NCI-H2029 treated with DMSO at 0.1 percent for 48 hours (cell line): ENCODE results near the gene AQP12B.

Experiments used
- DNase-seq: peaks from one replicate; lab custom pipeline; 2025; lab: John Stamatoyannopoulos, UW

Gene AQP12B

GRCh38 chr2:240647503-240648154, 35.1 kb downstream of the AQP12B start:
- DNase-seq: no peak

GRCh38 chr2:240646900-240647502, 35.7 kb downstream of the AQP12B start:
- no peak for DNase-seq

- no peak for DNase-seq
Measured at GRCh38 chr2:240646176-240646899, 36.3 kb downstream of the AQP12B start.

GRCh38 chr2:240645801-240646175, 36.9 kb downstream of the AQP12B start:
- no peak for DNase-seq

- no peak for DNase-seq
Measured at GRCh38 chr2:240645346-240645745, 37.3 kb downstream of the AQP12B start.

GRCh38 chr2:240644859-240645301, 37.8 kb downstream of the AQP12B start:
- DNase-seq: no peak

- DNase-seq: no peak
Measured at GRCh38 chr2:240644171-240644651, 38.5 kb downstream of the AQP12B start.

- DNase-seq: no peak
Measured at GRCh38 chr2:240643811-240644150, 38.9 kb downstream of the AQP12B start.

GRCh38 chr2:240643093-240643810, 39.4 kb downstream of the AQP12B start:
- DNase-seq: no peak

GRCh38 chr2:240642806-240643092, 39.9 kb downstream of the AQP12B start:
- DNase-seq: no peak

- DNase-seq: no peak
Measured at GRCh38 chr2:240642061-240642805, 40.5 kb downstream of the AQP12B start.

- no peak for DNase-seq
Measured at GRCh38 chr2:240640939-240641338, 41.7 kb downstream of the AQP12B start.

- no peak for DNase-seq
Measured at GRCh38 chr2:240639566-240639965, 43.1 kb downstream of the AQP12B start.

- DNase-seq: no peak
Measured at GRCh38 chr2:240638512-240639160, 44.0 kb downstream of the AQP12B start.

GRCh38 chr2:240637901-240638345, 44.8 kb downstream of the AQP12B start:
- DNase-seq: no peak

GRCh38 chr2:240637116-240637900, 45.4 kb downstream of the AQP12B start:
- no peak for DNase-seq

- no peak for DNase-seq
Measured at GRCh38 chr2:240636563-240637115, 46.0 kb downstream of the AQP12B start.

GRCh38 chr2:240635998-240636547, 46.6 kb downstream of the AQP12B start:
- no peak for DNase-seq

- DNase-seq: no peak
Measured at GRCh38 chr2:240635121-240635997, 47.3 kb downstream of the AQP12B start.
